ENCODE measurements around the gene CPSF4L. TPM values are rescaled to one million over a fixed set of nuclear protein-coding genes. Genes with fewer than 3 reads are reported as not detected.

The CPSF4L gene
- total and polyA plus RNA-seq, 2 of the 13 experiments (the other 11 are each of a cell fraction or from before 2014, with no cell fraction given), result 0.73 to 1.6 TPM

- TF ChIP-seq, protein P1, sequence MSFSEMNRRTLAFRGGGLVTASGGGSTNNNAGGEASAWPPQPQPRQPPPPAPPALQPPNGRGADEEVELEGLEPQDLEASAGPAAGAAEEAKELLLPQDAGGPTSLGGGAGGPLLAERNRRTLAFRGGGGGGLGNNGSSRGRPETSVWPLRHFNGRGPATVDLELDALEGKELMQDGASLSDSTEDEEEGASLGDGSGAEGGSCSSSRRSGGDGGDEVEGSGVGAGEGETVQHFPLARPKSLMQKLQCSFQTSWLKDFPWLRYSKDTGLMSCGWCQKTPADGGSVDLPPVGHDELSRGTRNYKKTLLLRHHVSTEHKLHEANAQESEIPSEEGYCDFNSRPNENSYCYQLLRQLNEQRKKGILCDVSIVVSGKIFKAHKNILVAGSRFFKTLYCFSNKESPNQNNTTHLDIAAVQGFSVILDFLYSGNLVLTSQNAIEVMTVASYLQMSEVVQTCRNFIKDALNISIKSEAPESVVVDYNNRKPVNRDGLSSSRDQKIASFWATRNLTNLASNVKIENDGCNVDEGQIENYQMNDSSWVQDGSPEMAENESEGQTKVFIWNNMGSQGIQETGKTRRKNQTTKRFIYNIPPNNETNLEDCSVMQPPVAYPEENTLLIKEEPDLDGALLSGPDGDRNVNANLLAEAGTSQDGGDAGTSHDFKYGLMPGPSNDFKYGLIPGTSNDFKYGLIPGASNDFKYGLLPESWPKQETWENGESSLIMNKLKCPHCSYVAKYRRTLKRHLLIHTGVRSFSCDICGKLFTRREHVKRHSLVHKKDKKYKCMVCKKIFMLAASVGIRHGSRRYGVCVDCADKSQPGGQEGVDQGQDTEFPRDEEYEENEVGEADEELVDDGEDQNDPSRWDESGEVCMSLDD (CRISPR knock-in tag; IDR thresholded peaks at IDR 0.05; ENCODE audit: borderline replicate concordance), result no peak
- TF ChIP-seq SALL1 (CRISPR knock-in tag; IDR thresholded peaks at IDR 0.05) (peak; percentile 71), ZNF431 (CRISPR knock-in tag; IDR thresholded peaks at IDR 0.05; ENCODE audit: borderline replicate concordance, low read depth) (peak; percentile 58; the same call in 1 of the 2 replicates), RARA (CRISPR knock-in tag; IDR thresholded peaks at IDR 0.05) (peak; percentile 27; the same call in 1 of the 2 replicates), AHR (CRISPR knock-in tag; IDR thresholded peaks at IDR 0.05) (peak; percentile 74; the same call in 1 of the 2 replicates), DPF2 (CRISPR knock-in tag; IDR thresholded peaks at IDR 0.05; ENCODE audit: borderline replicate concordance, low read depth) (no peak), KDM3A (CRISPR knock-in tag; IDR thresholded peaks at IDR 0.05; ENCODE audit: low read depth) (peak; percentile 95), SMARCC2 (IDR thresholded peaks at IDR 0.05) (no peak), KDM2A (CRISPR knock-in tag; IDR thresholded peaks at IDR 0.05; ENCODE audit: borderline replicate concordance, low read depth) (peak; percentile 90), ZNF124 (CRISPR knock-in tag; IDR thresholded peaks at IDR 0.05) (peak; percentile 83; the same call in 1 of the 2 replicates), JUND (CRISPR knock-in tag; IDR thresholded peaks at IDR 0.05) (peak; percentile 58; the same call in 1 of the 2 replicates), ZNF775 (CRISPR knock-in tag; IDR thresholded peaks at IDR 0.05; ENCODE audit: borderline replicate concordance) (no peak), BRF2 (CRISPR knock-in tag; IDR thresholded peaks at IDR 0.05) (no peak), ZNF207 (IDR thresholded peaks at IDR 0.05; ENCODE audit: borderline replicate concordance) (no peak), ZNF180 (CRISPR knock-in tag; IDR thresholded peaks at IDR 0.05; ENCODE audit: borderline replicate concordance, low read depth) (no peak), ZNF235 (CRISPR knock-in tag; IDR thresholded peaks at IDR 0.05; ENCODE audit: borderline replicate concordance) (no peak), ZNF749 (CRISPR knock-in tag; IDR thresholded peaks at IDR 0.05; ENCODE audit: borderline replicate concordance) (no peak), NFE2 (CRISPR knock-in tag; IDR thresholded peaks at IDR 0.05) (no peak)
- TF ChIP-seq, protein P2, sequence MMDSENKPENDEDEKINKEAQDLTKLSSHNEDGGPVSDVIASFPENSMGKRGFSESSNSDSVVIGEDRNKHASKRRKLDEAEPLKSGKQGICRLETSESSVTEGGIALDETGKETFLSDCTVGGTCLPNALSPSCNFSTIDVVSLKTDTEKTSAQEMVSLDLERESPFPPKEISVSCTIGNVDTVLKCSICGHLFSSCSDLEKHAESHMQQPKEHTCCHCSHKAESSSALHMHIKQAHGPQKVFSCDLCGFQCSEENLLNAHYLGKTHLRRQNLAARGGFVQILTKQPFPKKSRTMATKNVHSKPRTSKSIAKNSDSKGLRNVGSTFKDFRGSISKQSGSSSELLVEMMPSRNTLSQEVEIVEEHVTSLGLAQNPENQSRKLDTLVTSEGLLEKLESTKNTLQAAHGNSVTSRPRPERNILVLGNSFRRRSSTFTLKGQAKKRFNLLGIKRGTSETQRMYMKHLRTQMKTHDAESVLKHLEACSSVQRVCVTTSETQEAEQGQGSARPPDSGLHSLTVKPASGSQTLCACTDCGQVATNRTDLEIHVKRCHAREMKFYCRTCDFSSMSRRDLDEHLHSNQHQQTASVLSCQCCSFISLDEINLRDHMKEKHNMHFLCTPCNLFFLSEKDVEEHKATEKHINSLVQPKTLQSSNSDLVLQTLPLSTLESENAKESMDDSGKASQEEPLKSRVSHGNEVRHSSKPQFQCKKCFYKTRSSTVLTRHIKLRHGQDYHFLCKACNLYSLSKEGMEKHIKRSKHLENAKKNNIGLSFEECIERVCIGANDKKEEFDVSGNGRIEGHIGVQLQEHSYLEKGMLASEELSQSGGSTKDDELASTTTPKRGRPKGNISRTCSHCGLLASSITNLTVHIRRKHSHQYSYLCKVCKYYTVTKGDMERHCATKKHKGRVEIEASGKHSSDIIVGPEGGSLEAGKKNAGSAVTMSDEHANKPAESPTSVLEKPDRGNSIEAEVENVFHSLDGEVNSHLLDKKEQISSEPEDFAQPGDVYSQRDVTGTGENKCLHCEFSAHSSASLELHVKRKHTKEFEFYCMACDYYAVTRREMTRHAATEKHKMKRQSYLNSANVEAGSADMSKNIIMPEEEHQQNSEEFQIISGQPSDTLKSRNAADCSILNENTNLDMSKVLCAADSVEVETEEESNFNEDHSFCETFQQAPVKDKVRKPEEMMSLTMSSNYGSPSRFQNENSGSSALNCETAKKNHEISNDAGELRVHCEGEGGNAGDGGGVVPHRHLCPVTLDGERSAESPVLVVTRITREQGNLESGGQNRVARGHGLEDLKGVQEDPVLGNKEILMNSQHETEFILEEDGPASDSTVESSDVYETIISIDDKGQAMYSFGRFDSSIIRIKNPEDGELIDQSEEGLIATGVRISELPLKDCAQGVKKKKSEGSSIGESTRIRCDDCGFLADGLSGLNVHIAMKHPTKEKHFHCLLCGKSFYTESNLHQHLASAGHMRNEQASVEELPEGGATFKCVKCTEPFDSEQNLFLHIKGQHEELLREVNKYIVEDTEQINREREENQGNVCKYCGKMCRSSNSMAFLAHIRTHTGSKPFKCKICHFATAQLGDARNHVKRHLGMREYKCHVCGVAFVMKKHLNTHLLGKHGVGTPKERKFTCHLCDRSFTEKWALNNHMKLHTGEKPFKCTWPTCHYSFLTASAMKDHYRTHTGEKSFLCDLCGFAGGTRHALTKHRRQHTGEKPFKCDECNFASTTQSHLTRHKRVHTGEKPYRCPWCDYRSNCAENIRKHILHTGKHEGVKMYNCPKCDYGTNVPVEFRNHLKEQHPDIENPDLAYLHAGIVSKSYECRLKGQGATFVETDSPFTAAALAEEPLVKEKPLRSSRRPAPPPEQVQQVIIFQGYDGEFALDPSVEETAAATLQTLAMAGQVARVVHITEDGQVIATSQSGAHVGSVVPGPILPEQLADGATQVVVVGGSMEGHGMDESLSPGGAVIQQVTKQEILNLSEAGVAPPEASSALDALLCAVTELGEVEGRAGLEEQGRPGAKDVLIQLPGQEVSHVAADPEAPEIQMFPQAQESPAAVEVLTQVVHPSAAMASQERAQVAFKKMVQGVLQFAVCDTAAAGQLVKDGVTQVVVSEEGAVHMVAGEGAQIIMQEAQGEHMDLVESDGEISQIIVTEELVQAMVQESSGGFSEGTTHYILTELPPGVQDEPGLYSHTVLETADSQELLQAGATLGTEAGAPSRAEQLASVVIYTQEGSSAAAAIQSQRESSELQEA (CRISPR knock-in tag; IDR thresholded peaks at IDR 0.05; ENCODE audit: not compliant biosample characterization), result peak; percentile 48
These were observed 6.0 kb downstream of the CPSF4L start (continued) for GRCh38 chr17:73255671-73256181.

Data from HepG2 (cell line).